ACHN (cell line): ENCODE measurements around the gene CDH24.

Experiments
- DNase-seq: peaks from one replicate; pipeline ENCODE4 v3.0.0-alpha.2; 2015
- in situ Hi-C: cut with HindIII; loops from 2 replicates; pipeline ENCODE4 v1.10.0; 2017; ENCODE audit warnings: low sequenced_read_pairs, low pct_ligation_motif_present, low pct_unique_long_range_greater_than_20kb

The CDH24 gene, protein sequence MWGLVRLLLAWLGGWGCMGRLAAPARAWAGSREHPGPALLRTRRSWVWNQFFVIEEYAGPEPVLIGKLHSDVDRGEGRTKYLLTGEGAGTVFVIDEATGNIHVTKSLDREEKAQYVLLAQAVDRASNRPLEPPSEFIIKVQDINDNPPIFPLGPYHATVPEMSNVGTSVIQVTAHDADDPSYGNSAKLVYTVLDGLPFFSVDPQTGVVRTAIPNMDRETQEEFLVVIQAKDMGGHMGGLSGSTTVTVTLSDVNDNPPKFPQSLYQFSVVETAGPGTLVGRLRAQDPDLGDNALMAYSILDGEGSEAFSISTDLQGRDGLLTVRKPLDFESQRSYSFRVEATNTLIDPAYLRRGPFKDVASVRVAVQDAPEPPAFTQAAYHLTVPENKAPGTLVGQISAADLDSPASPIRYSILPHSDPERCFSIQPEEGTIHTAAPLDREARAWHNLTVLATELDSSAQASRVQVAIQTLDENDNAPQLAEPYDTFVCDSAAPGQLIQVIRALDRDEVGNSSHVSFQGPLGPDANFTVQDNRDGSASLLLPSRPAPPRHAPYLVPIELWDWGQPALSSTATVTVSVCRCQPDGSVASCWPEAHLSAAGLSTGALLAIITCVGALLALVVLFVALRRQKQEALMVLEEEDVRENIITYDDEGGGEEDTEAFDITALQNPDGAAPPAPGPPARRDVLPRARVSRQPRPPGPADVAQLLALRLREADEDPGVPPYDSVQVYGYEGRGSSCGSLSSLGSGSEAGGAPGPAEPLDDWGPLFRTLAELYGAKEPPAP

DNA sequence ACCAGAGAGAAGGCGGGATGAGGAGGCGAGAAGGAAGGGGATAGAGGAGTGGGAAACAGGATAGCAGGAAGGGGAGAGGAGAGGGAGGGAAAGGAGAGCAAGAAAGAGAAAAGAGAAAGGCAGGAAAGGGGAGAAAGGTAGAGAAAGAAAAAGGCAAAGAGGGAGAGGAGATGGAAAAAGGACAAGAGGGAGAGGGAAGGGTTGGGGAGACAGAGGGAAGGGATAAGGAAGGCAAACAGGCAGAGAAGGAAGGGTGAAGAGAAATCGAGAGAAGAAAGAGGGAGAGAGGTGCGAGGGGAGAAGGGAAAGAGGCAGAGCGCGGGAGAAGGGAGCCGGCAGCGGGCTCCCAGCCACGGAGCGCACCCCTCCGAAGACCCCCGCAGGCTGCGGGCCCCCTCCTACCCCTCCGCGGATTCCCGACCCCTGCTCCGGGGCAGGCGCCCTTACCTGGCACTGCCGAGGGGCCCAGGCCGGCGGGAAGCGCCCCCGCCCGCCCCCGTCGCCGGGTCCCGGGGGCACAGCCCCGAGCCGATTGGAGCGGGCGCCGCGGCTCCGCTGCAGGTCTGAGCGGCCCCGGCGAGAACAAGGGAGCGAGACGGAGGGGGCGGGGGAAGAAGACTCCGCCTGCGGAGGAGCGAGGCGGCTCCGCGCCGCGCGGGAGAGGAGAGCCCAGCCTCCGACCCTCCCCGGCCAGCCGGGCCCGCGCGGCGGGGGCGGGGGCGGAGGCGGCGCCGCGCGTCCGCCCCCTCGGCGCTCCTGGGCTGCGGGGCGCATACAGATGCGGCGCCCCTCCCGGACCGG lies at the start of gene CDH24:
CDH24 (minus strand) TSS at position 565 of the 801 bp plus-strand sequence. CDS start 1,787 bp downstream, outside the sequence.
- peak; percentile 77 for DNase-seq
- in situ Hi-C loops = no loop called here

DNA sequence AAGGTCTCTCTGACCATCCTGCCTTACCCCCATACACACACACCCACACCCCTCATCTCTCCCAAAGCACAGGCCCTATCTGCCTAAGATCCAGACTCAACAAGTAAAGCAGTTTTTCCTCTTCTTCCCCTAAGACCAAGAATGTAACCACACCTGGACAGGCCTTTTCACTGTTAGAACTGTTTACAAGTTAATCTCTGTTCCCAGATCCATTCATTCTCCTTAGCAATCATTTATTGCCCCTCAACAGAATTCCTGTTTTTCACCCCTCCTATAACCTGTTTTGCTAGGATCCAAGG lies 49.4 kb upstream of the CDH24 start:
- in situ Hi-C loops = no loop called here

DNA sequence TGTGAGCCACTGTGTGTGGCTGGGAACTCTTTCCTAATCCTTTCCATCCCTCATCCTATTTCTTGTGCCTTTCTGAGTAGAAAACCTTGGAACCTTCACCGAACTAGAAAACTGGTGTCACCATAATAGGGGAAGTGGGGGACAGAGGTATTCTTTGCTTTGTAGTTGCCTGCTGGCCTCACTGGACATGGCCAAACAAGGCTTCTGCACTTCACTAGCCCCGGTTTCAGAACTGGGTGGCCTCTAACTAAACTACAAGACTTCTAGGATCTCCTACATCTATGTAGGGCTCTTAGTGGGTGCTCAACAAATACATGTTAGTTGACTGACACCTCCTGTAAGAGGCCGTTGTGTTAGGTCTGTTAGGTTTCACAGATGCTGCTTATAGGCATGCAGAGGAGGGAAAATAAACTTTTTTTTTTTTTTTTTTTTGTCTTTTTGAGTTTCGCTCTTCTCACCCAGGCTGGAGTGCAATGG lies 48.1 kb upstream of the CDH24 start:
- in situ Hi-C loops = no loop called here

More for the DNA sequence above, 49.4 kb upstream of the CDH24 start:
- no peak for DNase-seq

DNA sequence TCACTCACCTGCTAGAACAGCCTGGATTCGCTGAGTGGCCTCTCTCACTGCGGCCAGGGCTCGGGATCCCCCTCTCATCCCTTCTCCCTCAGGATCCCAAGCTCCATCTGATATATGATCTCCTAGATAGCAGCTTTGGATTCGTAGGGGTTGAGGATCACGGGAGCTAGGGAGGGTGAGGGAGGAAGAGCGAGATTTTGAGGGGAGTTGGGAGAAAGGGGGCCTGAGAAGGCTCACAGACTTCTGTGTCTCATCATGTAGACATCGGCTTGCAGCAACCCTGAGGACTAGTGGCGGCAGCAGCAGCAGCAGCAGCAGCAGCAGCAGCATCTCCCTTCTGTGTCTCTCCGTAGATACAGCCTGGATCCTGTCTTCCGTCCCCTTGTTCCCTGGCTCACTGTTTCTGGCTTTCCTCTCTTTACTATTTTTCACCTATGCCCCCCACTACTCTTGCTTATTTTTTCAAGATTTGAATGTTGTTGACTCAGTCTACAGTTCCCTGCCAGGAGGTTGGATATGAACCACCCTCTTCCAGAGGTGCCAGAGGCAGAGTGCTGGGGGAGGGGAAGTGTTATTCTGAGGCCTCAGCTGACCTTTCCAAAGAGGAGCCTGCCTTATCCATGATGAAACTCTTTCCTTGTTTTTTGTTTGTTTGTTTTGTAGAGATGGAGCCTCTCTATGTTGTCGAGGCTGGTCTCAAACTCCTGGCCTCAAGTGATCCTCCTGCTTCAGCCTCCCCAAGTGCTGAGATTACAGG lies 47.4 kb upstream of the CDH24 start, which contains the start of gene CIROP:
CIROP (minus strand) TSS at position 399 of the 757 bp plus-strand sequence; CDS start at position 330, 69 bp downstream.
- DNase-seq = no peak
- in situ Hi-C loops = no loop called here

More for the DNA sequence above, 48.1 kb upstream of the CDH24 start:
- DNase-seq = no peak

DNA sequence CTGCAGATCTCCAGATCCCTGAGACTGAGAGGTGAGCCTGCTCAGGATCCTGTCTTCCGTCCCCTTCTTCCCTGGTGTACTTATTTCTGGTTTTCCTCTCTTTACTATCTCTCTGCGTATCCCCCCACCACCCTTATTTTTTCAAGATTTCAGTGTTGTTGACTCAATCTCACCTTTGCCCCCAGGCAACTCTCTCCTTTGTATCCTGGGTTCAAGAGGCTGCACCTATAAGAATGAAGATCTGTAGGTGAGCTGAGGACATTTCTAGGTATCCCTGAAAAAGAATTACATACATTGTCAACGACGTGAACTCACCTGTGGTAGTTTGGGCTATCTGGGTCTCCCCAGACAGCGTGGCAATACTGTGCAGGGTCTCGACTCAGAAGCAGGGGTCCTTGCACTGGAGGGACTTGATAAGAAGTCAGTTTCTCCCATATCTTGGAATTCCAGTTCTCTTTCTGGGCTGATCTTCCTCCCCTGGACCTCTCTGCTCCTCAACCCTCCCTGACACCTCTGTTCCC lies 46.8 kb upstream of the CDH24 start:
- DNase-seq = no peak
- in situ Hi-C loops = no loop called here

DNA sequence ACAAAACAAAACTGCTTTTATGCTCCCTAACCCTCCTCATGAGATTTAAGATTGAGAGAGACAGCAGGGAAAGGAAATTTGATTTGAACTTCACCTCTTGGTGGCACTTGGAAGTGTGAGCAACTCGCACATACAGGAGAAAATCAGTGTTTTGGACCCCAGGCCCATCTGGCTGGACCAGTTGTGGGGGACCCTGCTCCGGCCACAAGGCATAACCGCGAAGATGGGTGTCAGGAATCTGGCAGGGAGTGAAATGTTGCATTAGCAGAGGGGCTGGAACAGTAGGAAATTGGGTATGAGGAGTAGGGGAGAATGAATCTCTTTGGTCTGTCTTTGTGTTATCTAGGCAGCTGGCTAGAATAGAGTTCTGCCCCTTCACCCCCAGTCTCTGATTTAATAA lies 46.3 kb upstream of the CDH24 start:
- in situ Hi-C loops = no loop called here
- DNase-seq = no peak

DNA sequence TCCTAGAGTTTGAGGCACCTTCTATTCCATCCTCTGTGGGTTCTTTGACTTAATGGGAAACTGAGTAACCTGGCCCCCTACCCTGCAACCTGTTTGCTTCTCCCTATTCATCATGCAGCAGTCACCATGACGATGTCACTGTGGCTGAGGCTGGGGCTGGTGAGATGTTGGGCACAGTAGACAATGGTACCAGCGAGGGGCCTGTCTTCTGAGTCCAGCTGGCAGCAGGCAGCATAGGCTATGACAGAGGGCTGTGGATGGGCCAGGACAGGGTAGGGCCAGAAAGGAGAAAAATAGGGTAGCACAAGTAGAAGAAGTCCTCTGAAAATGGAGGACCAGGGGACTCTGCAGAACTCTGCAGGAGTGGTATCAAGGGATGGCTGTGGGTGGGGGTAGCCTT lies 45.5 kb upstream of the CDH24 start:
- in situ Hi-C loops = no loop called here
- DNase-seq = no peak

DNA sequence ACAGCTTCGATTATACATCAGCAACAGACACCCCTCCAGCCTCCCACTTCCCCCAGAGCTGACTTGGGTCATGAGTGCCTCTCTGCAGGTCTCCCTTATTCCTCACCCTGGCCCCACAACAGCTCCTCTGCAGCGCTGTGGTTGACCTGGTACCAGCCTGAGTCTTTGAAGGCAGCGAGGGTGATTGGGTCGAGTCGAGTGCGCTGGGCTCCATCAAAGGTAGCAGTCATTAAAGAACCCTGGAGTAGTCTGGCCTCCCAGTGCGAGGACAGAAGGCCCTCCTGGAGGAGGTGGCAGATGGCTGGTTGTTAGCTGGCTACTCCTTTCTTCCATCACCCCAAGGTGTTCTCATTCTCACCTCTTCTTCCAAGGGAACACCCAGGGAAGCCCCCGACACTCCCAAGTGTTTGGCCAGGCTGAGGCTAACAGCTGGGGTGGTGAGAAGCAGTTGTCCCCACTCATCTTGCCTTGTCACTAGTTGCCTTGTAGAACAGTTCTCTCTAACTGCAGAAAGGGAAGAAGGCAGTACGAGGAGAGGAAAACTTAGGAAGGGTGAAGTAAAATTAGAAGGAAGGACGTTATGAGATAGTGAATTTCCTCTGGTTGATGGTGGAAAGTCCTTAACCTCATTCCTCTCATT lies 44.8 kb upstream of the CDH24 start:
- in situ Hi-C loops = no loop called here
- no peak for DNase-seq

DNA sequence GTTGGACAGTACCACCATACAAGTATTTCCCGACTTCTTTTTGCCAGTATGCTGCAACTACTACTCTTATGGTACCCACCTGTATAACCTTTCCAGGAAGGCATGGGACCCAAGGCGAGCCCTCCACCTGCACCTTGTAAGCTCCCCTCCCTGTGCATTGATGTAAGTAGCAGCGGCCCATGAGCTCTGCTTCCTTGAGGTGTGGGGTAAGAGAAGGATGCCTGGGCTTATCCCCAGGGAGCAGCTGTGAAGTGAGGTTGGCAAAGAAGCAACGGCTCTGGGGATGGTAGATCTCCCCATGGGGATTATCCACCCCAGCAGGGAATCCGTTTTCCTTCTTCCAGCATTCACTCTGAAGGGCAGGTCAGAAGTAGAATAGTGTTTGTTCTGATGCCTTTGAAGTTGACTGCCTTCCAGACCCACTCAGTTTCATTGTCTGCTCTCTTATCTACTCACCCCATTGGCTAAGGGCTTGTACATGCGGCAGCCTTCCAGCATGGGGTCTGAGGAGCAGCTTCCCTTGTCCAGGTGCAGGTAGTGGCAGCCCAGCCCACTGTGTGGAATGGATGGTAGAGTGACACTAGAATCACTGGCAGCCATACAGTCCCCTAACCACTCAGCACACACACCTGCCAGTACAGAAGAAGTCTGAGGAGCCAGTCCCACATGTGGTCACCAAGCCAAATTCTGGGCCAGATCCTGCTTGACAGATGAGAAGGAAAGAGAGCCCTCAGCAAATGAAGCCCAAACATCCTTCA lies 44.1 kb upstream of the CDH24 start:
- no peak for DNase-seq
- in situ Hi-C loops = no loop called here

DNA sequence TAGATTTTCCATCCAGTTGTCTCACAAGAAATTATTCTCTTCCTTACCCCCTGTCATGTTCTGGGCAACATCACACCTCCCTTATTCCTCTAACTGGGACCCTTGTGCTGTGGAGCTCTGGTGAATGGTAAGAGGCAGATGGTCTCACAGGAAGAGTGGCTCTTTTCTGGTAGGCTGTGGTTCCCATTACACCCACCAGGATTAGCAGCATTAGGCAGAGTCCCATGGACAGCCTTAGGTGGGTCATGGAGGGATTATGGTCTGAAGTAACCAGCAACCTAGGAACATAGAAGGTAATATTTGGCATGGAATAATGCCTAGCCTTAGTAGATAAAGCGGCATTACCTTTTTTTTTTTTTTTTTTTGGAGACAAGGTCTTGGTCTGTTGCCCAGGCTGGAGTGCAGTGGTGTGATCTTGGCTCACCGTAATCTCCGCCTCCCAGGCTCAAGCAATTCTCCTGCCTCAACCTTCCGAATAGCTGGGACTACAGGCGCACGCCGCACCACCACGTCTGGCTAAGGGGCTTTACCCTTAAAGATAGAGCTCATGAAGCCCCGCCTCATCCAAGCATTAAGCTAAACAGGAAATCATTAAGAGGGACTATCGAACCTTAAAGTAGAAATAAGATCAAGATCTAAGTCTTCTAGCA lies 42.0 kb upstream of the CDH24 start:
- in situ Hi-C loops = no loop called here

DNA sequence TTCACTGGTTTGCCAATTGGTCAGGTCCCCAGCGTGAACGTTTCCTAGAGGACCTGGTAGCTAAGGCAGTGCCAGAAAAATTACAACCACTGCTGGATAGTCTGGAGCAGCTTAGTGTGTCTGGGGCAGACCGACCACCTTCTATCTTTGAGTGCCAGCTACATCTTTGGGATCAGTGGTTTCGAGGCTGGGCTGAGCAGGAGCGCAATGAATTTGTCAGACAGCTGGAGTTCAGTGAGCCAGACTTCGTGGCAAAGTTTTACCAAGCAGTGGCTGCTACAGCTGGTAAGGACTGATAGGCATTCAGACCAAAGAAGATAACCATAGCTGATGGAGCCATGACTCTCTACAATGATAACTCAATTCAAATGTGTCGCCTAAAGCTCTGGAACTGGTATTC lies 40.5 kb upstream of the CDH24 start:
- in situ Hi-C loops = no loop called here

More for the DNA sequence above, 42.0 kb upstream of the CDH24 start:
- no peak for DNase-seq

DNA sequence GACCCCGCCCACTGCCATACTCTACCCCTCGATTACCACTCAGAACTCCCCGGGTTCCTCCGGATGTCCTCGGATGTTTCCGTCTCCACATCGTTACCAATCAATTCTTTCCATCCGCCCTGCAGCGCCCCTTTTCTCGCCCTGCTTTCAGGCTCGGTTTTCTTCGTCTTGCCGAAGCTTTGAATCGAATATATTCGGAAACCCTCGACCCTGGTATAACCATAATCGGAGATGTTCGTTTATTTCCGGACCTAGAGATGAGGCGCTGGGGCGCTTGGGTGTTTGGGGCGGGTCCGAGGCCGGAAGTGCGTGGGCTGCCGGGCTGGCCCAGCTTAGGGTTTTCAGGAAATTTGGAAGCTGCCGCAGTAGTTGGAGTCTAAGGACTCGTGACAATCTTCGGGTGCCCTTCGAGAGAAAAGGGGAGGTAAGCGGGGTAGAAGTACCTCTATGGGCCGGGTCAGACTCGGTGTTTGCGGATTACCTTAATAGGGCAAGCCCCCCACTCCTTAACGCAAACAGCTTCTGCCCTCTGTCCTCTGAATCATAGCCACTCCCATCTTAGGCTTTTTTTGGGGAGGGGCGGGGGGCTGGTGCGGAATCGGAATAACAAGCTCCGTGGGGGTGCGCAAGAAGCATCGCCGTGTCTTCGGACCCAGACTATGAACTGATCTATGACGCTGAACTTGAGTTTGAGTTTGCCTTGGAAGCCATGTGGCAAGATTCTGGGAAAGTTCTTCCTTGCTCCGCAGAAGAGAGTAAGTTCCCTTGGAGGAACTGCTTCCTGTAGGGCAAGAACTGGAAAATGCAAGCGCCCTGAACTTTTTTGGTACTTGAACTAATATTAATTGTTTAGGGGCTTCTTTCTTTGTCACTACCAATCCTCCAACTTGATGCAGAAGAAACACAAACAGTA lies 38.1 kb upstream of the CDH24 start, which contains the start of gene C14orf119:
C14orf119 (plus strand) TSS at position 310 of the 913 bp plus-strand sequence. CDS start 2,154 bp downstream, outside the sequence.
- DNase-seq = peak; percentile 99

More for the DNA sequence above, 40.5 kb upstream of the CDH24 start:
- DNase-seq = no peak

DNA sequence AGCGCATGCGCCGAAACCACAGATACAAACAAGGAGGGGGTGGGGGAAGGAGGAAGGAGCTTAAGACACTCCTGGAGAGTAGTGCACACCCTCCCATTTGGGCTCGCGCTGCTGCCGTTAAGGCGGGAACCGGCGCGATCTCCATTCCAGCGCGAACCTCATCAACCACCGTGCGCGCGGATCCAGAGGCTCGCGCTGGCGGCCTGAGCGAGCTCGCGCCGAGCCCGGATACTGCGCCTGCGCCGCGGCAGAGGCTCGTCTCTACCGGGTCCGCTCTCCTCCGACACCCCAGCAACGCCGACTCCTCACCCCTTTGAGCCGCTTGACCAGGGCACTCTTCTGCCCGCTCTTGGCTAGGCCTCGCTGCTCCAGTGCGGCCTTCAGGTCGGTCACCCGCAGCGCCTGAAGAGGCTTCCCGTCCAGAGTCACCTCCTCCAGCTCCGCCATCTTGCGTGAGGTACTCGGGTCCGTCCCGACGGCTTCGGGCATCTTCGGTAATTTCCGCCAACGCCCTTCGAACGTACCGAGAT lies 37.4 kb upstream of the CDH24 start, which contains the start of gene ACIN1:
ACIN1 (minus strand) TSS at position 471 of the 530 bp plus-strand sequence; CDS start at position 447, 24 bp downstream.
- in situ Hi-C loops = no loop called here
- peak; percentile 77 for DNase-seq

More for the DNA sequence above, 38.1 kb upstream of the CDH24 start, which contains the start of gene C14orf119:
- in situ Hi-C loops = no loop called here

DNA sequence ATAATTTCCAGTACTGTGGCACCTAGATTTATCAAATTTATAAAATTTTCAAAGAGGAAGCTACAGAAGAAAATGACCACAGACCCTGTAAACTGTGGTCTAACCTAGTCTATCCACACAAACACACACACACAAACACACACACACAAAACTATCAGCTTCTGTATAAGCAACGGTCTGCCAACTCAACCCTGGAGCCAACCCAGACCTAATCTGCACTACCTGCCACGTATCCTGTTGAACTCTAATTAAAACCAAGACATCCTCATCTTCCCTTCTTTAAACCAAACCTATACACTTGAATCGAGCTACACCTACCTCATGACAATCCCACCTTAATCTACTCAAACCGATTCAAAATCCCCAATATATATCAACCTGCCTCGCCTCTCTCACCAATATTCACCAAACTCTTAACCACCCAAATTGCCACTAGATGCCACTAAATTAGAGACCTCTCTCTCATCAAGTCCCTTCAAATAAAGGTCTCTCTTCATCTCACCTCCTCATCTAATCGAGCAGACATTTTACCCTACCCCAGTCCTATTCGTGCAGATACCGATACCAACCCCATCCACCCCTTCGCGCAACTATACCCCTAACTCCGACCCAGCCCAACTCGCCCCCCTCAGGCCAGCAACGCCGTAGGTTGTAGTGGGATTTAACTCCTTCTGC lies 36.8 kb upstream of the CDH24 start:
- no peak for DNase-seq
- in situ Hi-C loops = no loop called here
